IPS-20b (cell line): ENCODE results near the gene ADCYAP1R1.
"Not testable (repeated sequence)": the region's sequence is repeated elsewhere in the genome, so short reads cannot be mapped to it uniquely, and the experiment has no call there.

Experiments used
- H3K27ac ChIP-seq: one replicate; pipeline ENCODE4 v1.5.1; 2013; ENCODE audit warnings: low read length
- H3K27me3 ChIP-seq: 2 replicates; pipeline ENCODE4 v1.6.1; 2013; ENCODE audit warnings: mild to moderate bottlenecking, low read length, inconsistent platforms; ENCODE audit not compliant: insufficient read depth
- H3K36me3 ChIP-seq: 2 replicates; pipeline ENCODE4 v1.6.1; 2013; ENCODE audit warnings: low read depth, mild to moderate bottlenecking, inconsistent platforms, low read length, moderate library complexity; ENCODE audit not compliant: insufficient read depth
- H3K4me1 ChIP-seq: 2 replicates; pipeline ENCODE4 v1.6.1; 2013; ENCODE audit warnings: mild to moderate bottlenecking, control low read depth, inconsistent platforms, low read length, moderate library complexity; ENCODE audit not compliant: insufficient read depth
- H3K4me3 ChIP-seq: 2 replicates; pipeline ENCODE4 v1.5.1; 2013; ENCODE audit warnings: mild to moderate bottlenecking, low read length, inconsistent platforms
- H3K9ac ChIP-seq: 2 replicates; pipeline ENCODE4 v1.6.1; 2013; ENCODE audit warnings: low read depth, mild to moderate bottlenecking, inconsistent platforms, low read length, moderate library complexity
- H3K9me3 ChIP-seq: 2 replicates; pipeline ENCODE4 v1.6.1; 2013; ENCODE audit warnings: mild to moderate bottlenecking, low read depth, low read length, inconsistent platforms; ENCODE audit not compliant: insufficient read depth

Gene ADCYAP1R1

GRCh38 chr7:31133497-31133896 lies 81.4 kb downstream of the ADCYAP1R1 start:
- Histone ChIP-seq H3K27me3 (peaks cover 5% of the 10 kb centered on the region; the same call in 1 of the 2 replicates), H3K4me1 (no peaks in the 10 kb centered on the region), H3K9me3 (no peaks in the 10 kb centered on the region), H3K36me3 (no peaks in the 10 kb centered on the region), H3K27ac (no peak overlapping the region), H3K9ac (no peak overlapping the region), H3K4me3 (no peak overlapping the region)

- no peaks in the 10 kb centered on the region for H3K9me3 ChIP-seq
- no peak overlapping the region for H3K27ac ChIP-seq
- peaks cover 5% of the 10 kb centered on the region; the same call in 1 of the 2 replicates for H3K27me3 ChIP-seq
- peak overlapping the region; percentile 42; the same call in 1 of the 2 replicates for H3K4me3 ChIP-seq
- no peak overlapping the region for H3K9ac ChIP-seq
- H3K36me3 ChIP-seq: no peaks in the 10 kb centered on the region
- no peaks in the 10 kb centered on the region for H3K4me1 ChIP-seq
These were observed 82.4 kb downstream of the ADCYAP1R1 start for GRCh38 chr7:31134246-31135188.

- H3K4me3 ChIP-seq: no peak overlapping the region
- peaks cover 5% of the 10 kb centered on the region; the same call in 1 of the 2 replicates for H3K27me3 ChIP-seq
- H3K36me3 ChIP-seq: no peaks in the 10 kb centered on the region
- H3K9me3 ChIP-seq: no peaks in the 10 kb centered on the region
- no peaks in the 10 kb centered on the region for H3K4me1 ChIP-seq
- H3K27ac ChIP-seq: no peak overlapping the region
- no peak overlapping the region for H3K9ac ChIP-seq
These were observed 85.1 kb downstream of the ADCYAP1R1 start for GRCh38 chr7:31137234-31137633.

GRCh38 chr7:31145339-31145738 lies 93.2 kb downstream of the ADCYAP1R1 start:
- Histone ChIP-seq H3K9me3 (no peaks in the 10 kb centered on the region), H3K4me3 (no peak overlapping the region)

GRCh38 chr7:31146030-31146429 lies 93.9 kb downstream of the ADCYAP1R1 start:
- Histone ChIP-seq H3K9ac (no peak overlapping the region), H3K4me1 (no peaks in the 10 kb centered on the region), H3K27me3 (no peaks in the 10 kb centered on the region), H3K9me3 (no peaks in the 10 kb centered on the region), H3K36me3 (no peaks in the 10 kb centered on the region), H3K4me3 (no peak overlapping the region), H3K27ac (no peak overlapping the region)

More at GRCh38 chr7:31145339-31145738, 93.2 kb downstream of the ADCYAP1R1 start:
- no peaks in the 10 kb centered on the region for H3K4me1 ChIP-seq
- H3K36me3 ChIP-seq: no peaks in the 10 kb centered on the region
- H3K9ac ChIP-seq: no peak overlapping the region
- no peak overlapping the region for H3K27ac ChIP-seq
- H3K27me3 ChIP-seq: no peaks in the 10 kb centered on the region

- Histone ChIP-seq H3K4me3 (no peak overlapping the region), H3K4me1 (no peaks in the 10 kb centered on the region), H3K36me3 (no peaks in the 10 kb centered on the region), H3K27me3 (no peaks in the 10 kb centered on the region), H3K27ac (no peak overlapping the region), H3K9me3 (no peaks in the 10 kb centered on the region), H3K9ac (no peak overlapping the region)
These were observed 94.4 kb downstream of the ADCYAP1R1 start for GRCh38 chr7:31146538-31146937.

- no peak overlapping the region for H3K27ac ChIP-seq
- H3K9me3 ChIP-seq: no peaks in the 10 kb centered on the region
- no peaks in the 10 kb centered on the region for H3K4me1 ChIP-seq
- no peaks in the 10 kb centered on the region for H3K36me3 ChIP-seq
- no peak overlapping the region for H3K9ac ChIP-seq
- H3K27me3 ChIP-seq: no peaks in the 10 kb centered on the region
- no peak overlapping the region for H3K4me3 ChIP-seq
These were observed 99.7 kb downstream of the ADCYAP1R1 start for GRCh38 chr7:31151849-31152248.

- H3K36me3 ChIP-seq, H3K27me3 ChIP-seq, H3K4me3 ChIP-seq, H3K9ac ChIP-seq, H3K4me1 ChIP-seq, H3K9me3 ChIP-seq, H3K27ac ChIP-seq: not testable (repeated sequence)
These were observed 101.2 kb downstream of the ADCYAP1R1 start for GRCh38 chr7:31153318-31153717.

GRCh38 chr7:31160941-31161340 lies 108.8 kb downstream of the ADCYAP1R1 start:
- H3K9ac ChIP-seq: no peak overlapping the region
- no peaks in the 10 kb centered on the region for H3K4me1 ChIP-seq
- H3K9me3 ChIP-seq: no peaks in the 10 kb centered on the region
- no peak overlapping the region for H3K27ac ChIP-seq
- no peaks in the 10 kb centered on the region for H3K27me3 ChIP-seq
- H3K36me3 ChIP-seq: no peaks in the 10 kb centered on the region
- no peak overlapping the region for H3K4me3 ChIP-seq
